A549 (cell line): ENCODE results near the gene ADAMTS16. TPM values are rescaled to one million over a fixed set of nuclear protein-coding genes. Genes with fewer than 3 reads are reported as not detected.

Experiments used
- ATAC-seq, 2 experiments: fragments of 200-7000 bp in 1 of 2; fragments of >200 bp in 1 of 2; cut with Nextera tagmentation in 1 of 2; cut with Tn5 transposase in 1 of 2; 3 replicates each; pipeline versions ENCODE4 v1.8.0 to v1.9.1; 2018 to 2020; ENCODE audit warnings: mild to moderate bottlenecking in 1 of 2, moderate library complexity in 1 of 2
- CTCF ChIA-PET: fragments of 300-600 bp; sonication (Branson Sonifier 250); formaldehyde crosslinking; extraction: SDS; loops from one replicate; lab custom pipeline; 2021; ENCODE audit warnings: antibody characterized with exemption, inconsistent platforms; lab: Yijun Ruan, JAX
- POLR2A ChIA-PET: fragments of 350-600 bp; formaldehyde crosslinking; extraction: SDS; loops from one replicate; lab custom pipeline; 2021; ENCODE audit warnings: antibody characterized with exemption, inconsistent platforms; lab: Yijun Ruan, JAX
- DNase-seq, 2 experiments: peaks; one replicate each; pipeline versions ENCODE4 v3.0.0 to v3.0.0-alpha.2; 2011 to 2016; ENCODE audit warnings: low read depth in 1 of 2, low spot score in 1 of 2
- FAIRE-seq: peaks from 2 replicates; lab custom pipeline; 2011; peaks lifted over from hg19 to GRCh38; lab: Jason Lieb, UNC
- H3K27ac ChIP-seq, 2 experiments: fragments of >200 bp; sonication (Bioruptor Twin); formaldehyde crosslinking; 3 replicates each; pipeline ENCODE4 v1.5.1; 2016 to 2017
- H3K4me1 ChIP-seq: fragments of >200 bp; sonication (Bioruptor Twin); formaldehyde crosslinking; 3 replicates; pipeline ENCODE4 v1.6.1; 2016
- H3K4me2 ChIP-seq: fragments of >200 bp; sonication (Bioruptor Twin); formaldehyde crosslinking; 3 replicates; pipeline ENCODE4 v1.6.1; 2016
- H3K4me3 ChIP-seq: fragments of >200 bp; sonication (Bioruptor Twin); formaldehyde crosslinking; 3 replicates; pipeline ENCODE4 v1.5.1; 2016
- H3K9me3 ChIP-seq: fragments of >200 bp; sonication (Bioruptor Twin); formaldehyde crosslinking; 3 replicates; pipeline ENCODE4 v1.6.1; 2016
- CEBPB ChIP-seq, 2 experiments: fragments of >200 bp in 1 of 2; sonication (Bioruptor Twin) in 1 of 2; formaldehyde crosslinking in 1 of 2; IDR thresholded peaks; 2 replicates each; pipeline ENCODE4 v1.6.1; 2012 to 2016
- CHD2 ChIP-seq: fragments of 150-350 bp; IDR thresholded peaks from 2 replicates; pipeline ENCODE4 v1.6.1; 2014; ENCODE audit warnings: low read length; ENCODE audit not compliant: partially characterized antibody
- CTCF ChIP-seq: fragments of >200 bp; sonication (Bioruptor Twin); formaldehyde crosslinking; IDR thresholded peaks from 3 replicates; pipeline ENCODE4 v1.5.1; 2016
- EHMT2 ChIP-seq: fragments of 200-600 bp; sonication (generic); IDR thresholded peaks from 2 replicates; pipeline ENCODE4 v1.6.1; 2016; ENCODE audit warnings: antibody characterized with exemption, low read depth, mild to moderate bottlenecking, moderate library complexity
- EP300 ChIP-seq, 2 experiments: fragments of >200 bp; sonication (Bioruptor Twin); formaldehyde crosslinking; IDR thresholded peaks; 2 replicates in 1 of 2; 3 replicates in 1 of 2; pipeline ENCODE4 v1.6.1; 2016 to 2017
- HEYL ChIP-seq: fragments of 250-450 bp; sonication (Bioruptor Pico); IDR thresholded peaks from 2 replicates; pipeline ENCODE4 v1.8.0; 2021; ENCODE audit warnings: mild to moderate bottlenecking, moderate library complexity
- HOXB13 ChIP-seq: fragments of 250-450 bp; sonication (Bioruptor Pico); IDR thresholded peaks from 2 replicates; pipeline ENCODE4 v1.5.0; 2020; ENCODE audit warnings: low read depth, mild to moderate bottlenecking, moderate library complexity
- HOXB5 ChIP-seq: fragments of 250-450 bp; sonication (Bioruptor Pico); IDR thresholded peaks from 2 replicates; pipeline ENCODE4 v1.5.0; 2020; ENCODE audit warnings: mild to moderate bottlenecking, moderate library complexity
- JUNB ChIP-seq: fragments of >200 bp; sonication (Bioruptor Twin); formaldehyde crosslinking; IDR thresholded peaks from 2 replicates; pipeline ENCODE4 v1.6.1; 2016
- KDM1A ChIP-seq: fragments of 200-600 bp; sonication (generic); IDR thresholded peaks from 2 replicates; pipeline ENCODE4 v1.6.1; 2016; ENCODE audit warnings: low read depth, mild to moderate bottlenecking
- MAX ChIP-seq: IDR thresholded peaks from 2 replicates; pipeline ENCODE4 v1.6.1; 2012
- MAZ ChIP-seq: fragments of 150-350 bp; IDR thresholded peaks from 2 replicates; pipeline ENCODE4 v1.6.1; 2014; ENCODE audit warnings: antibody characterized with exemption, low read depth, low read length, borderline replicate concordance
- MYC ChIP-seq: IDR thresholded peaks from 2 replicates; pipeline ENCODE4 v1.6.1; 2012; ENCODE audit warnings: mild to moderate bottlenecking, inconsistent platforms, low read length, improper control_type of control experiment, borderline replicate concordance
- PHF8 ChIP-seq: fragments of 200-600 bp; sonication (generic); IDR thresholded peaks from 2 replicates; pipeline ENCODE4 v1.6.1; 2016; ENCODE audit warnings: low read depth, mild to moderate bottlenecking, antibody characterized with exemption, moderate library complexity, borderline replicate concordance
- RARB ChIP-seq: fragments of 250-450 bp; sonication (Bioruptor Pico); IDR thresholded peaks from 2 replicates; pipeline ENCODE4 v1.8.0; 2021; ENCODE audit warnings: mild to moderate bottlenecking, moderate library complexity
- SMC3 ChIP-seq: fragments of >200 bp; sonication (Bioruptor Twin); formaldehyde crosslinking; IDR thresholded peaks from 3 replicates; pipeline ENCODE4 v1.6.1; 2018; ENCODE audit warnings: inconsistent platforms
- USF2 ChIP-seq: fragments of 450-650 bp; IDR thresholded peaks from 2 replicates; pipeline ENCODE4 v1.6.1; 2014; ENCODE audit warnings: antibody characterized with exemption
- WGBS: methylation state at CpG from one replicate; pipeline ENCODE4 v1.1.6; 2017; ENCODE audit errors: missing lambda C conversion rate; 5-methylcytosine and 5-hydroxymethylcytosine counted together
- polyA plus RNA-seq, 4 experiments: library from polyadenylated mRNA; depleted of rRNA in 3 of 4; stranded (reverse); fragments of >200 nt; fragmentation: RNase III in 1 of 4; extraction: RNeasy Plus Mini Kit Qiagen cat#74134 plus additional on column Dnase treatment in 1 of 4; gene quantifications; 2 replicates in 3 of 4; 3 replicates in 1 of 4; pipeline ENCODE4 v1.2.3, GENCODE V29; 2011 to 2017
- small RNA-seq, 6 experiments: library from RNA; depleted of rRNA; stranded (forward); fragments of <200 nt; gene quantifications; one replicate each; pipeline ENCODE3, GENCODE V24; 2012
- TF ChIP-seq, protein P1 (sequence below): fragments of 150-350 bp; IDR thresholded peaks from 2 replicates; pipeline ENCODE4 v1.6.1; 2014; ENCODE audit warnings: low read depth, mild to moderate bottlenecking, low read length
- TF ChIP-seq, protein P2 (sequence below): IDR thresholded peaks from 2 replicates; pipeline ENCODE4 v1.6.1; 2012

The ADAMTS16 gene
- polyA plus RNA-seq, 2 of the 4 experiments (the other 2 are of a cell fraction), result 0.71 to 1.0 TPM

DNA sequence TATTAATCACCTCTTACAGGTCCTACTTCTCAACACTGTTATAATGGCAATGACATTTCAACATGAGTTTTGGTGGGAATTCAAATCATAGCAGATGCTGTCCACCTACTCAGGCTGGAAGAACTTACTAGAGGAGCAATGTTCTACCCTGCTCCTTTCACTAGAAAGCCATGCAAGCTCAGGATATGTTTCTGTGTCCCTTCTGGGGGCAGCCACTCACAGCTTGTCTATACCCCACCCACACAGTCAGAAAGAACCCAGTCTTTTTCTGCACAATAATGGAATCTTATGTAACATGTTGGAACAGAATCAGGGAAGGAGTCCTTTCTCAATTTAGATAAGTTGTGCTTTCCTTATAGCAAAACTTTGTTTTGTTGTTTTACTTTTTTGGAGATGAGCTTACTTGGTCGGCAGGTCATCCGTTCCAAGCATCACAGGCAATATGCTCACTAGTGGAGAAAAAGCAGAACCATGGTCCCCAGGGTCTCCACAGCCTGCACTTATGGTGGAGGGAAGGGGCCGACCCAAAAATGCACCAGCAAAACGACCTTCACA, 229.0 kb downstream of the ADAMTS16 start:
- Histone ChIP-seq H3K27ac (no peak overlapping the region), H3K9me3 (no peaks in the 10 kb centered on the region), H3K4me2 (no peak overlapping the region), H3K4me3 (no peak overlapping the region)
- POLR2A ChIA-PET, result no interaction called here
- 44% methylated on average over 4 of the region's 4 CpGs for WGBS
- no peak for FAIRE-seq
- no peak for DNase-seq
- TF ChIP-seq CTCF (no peak), MYC (no peak), CHD2 (no peak), MAZ (no peak), SMC3 (no peak), MAX (no peak), USF2 (no peak), HEYL (CRISPR knock-in tag) (no peak), HOXB5 (CRISPR knock-in tag) (no peak), RARB (CRISPR knock-in tag) (no peak), EP300 (IDR thresholded peaks at IDR 0.05) (no peak), CEBPB (IDR thresholded peaks at IDR 0.05) (no peak), HOXB13 (no peak), JUNB (no peak), PHF8 (no peak), KDM1A (no peak), EHMT2 (no peak)
- TF ChIP-seq, protein P1, sequence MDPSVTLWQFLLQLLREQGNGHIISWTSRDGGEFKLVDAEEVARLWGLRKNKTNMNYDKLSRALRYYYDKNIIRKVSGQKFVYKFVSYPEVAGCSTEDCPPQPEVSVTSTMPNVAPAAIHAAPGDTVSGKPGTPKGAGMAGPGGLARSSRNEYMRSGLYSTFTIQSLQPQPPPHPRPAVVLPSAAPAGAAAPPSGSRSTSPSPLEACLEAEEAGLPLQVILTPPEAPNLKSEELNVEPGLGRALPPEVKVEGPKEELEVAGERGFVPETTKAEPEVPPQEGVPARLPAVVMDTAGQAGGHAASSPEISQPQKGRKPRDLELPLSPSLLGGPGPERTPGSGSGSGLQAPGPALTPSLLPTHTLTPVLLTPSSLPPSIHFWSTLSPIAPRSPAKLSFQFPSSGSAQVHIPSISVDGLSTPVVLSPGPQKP, result no peak
- TF ChIP-seq, protein P2, sequence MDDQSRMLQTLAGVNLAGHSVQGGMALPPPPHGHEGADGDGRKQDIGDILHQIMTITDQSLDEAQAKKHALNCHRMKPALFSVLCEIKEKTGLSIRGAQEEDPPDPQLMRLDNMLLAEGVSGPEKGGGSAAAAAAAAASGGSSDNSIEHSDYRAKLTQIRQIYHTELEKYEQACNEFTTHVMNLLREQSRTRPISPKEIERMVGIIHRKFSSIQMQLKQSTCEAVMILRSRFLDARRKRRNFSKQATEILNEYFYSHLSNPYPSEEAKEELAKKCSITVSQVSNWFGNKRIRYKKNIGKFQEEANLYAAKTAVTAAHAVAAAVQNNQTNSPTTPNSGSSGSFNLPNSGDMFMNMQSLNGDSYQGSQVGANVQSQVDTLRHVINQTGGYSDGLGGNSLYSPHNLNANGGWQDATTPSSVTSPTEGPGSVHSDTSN, result no peak
- TF ChIP-seq, all 56 proteins: peak for 0
- no peak for ATAC-seq
- H3K4me1 ChIP-seq, result no peaks in the 10 kb centered on the region
- CTCF ChIA-PET, result interaction anchor here (0.5 to 3.3 kb wide), 4 partner anchors 9 to 127 kb away, joined by 3 to 12 read pairs (median 3); no protein-coding TSS in a partner anchor

Small RNA genes within 50 kb of the gene (small RNA-seq; reads per million reads assigned to genes)
- gene RN7SKP73, result 0 reads per million in 6 experiments
